HS-5 (cell line): ENCODE results near the gene VBP1.
"Not testable (repeated sequence)": the region's sequence is repeated elsewhere in the genome, so short reads cannot be mapped to it uniquely, and the experiment has no call there.

Experiments used
- DNase-seq: peaks from one replicate; pipeline ENCODE4 v3.0.0-alpha.2; 2012; ENCODE audit warnings: low read depth

VBP1 gene

DNA sequence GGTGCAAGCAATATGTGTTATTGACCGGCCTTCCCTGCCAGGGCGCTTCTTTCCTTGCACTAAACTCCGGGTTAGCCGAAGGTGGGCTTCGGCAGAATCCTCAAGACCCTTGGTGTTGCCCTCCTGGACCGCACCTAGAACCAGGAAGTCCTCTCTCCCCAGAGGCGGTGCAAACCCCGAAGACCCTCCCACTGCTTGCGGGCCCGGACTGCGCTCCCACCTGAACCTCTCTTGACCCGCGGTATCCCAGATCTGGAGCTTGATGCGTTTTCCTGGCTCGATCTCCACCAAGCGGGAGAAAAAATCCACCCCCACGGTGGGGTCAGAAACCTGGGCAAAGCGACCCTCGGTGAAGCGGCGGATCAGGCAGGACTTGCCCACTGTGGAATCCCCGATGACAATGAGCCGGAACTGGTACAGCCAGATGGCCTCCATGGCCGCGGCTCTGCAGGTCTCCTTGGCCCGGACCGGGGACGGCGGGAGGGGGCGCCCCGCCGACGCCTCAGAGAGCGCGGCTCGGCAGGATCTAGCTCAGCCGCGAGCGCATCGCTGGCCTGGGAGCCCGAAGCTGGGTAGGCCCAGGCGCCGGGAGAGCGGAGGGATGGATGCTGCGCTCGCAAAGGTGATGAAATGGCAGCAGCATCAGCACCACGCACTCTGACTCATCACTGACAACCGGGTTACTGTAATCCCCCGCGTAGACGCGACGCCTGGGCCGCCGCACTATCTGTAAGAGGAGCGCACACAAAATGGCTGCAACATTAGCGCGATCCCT, 47.8 kb downstream of the VBP1 start, which contains the start of gene RAB39B:
Gene RAB39B (minus strand): TSS at position 638 of the 775 bp plus-strand sequence. CDS start 203 bp downstream, at position 435.
- DNase-seq = peak; percentile 20

DNA sequence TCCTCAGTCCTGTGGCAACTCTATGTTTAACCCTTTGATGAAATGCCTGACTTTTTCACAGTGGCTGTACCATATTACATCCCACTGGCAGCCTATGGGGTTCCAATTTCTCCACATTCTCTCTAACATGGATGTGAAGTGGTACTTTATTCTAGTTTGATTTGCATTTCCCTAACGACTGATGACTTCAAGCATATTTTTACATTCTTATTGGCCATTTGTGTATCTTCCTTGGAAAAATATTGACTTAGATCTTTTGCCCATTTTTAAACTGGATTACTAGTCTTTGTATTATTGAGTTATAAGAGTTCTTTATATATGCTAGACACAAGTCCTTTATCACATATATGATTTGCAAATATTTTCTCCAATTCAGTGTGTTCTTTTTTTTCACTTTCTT, 50.2 kb downstream of the VBP1 start:
- DNase-seq = no peak

DNA sequence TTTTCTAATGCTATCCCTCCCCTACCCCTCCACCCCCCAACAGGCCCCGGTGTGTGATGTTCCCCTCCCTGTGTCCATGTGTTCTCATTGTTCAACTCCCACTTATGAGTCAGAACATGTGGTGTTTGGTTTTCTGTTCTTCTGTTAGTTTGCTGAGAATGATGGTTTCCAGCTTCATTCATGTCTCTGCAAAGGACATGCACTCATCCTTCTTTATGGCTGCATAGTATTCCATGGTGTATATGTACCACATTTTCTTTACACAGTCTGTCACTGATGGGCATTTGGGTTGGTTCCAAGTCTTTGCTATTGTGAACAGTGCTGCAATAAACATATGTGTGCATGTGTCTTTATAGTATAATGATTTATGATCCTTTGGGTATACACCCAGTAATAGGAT, 51.7 kb downstream of the VBP1 start:
- DNase-seq = not testable (repeated sequence)

DNA sequence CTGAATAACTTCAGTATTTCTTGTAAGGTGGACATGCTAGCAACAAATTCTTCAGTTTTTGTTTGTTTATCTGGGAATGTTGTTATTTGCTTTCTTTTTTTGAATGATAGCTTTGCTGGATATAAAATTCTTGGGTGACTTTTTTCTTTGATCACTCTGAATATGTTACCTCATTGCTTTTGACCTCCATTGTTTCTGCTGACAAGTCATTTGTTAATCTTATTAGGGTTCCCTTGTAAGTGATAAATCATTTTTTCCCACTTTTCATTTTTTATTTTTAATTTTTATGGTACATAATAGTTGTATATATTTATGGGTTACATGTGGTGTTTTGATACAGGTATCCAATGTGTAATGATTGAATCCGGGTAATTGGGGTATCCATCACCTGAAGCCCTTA, 54.7 kb downstream of the VBP1 start:
- no peak for DNase-seq

DNA sequence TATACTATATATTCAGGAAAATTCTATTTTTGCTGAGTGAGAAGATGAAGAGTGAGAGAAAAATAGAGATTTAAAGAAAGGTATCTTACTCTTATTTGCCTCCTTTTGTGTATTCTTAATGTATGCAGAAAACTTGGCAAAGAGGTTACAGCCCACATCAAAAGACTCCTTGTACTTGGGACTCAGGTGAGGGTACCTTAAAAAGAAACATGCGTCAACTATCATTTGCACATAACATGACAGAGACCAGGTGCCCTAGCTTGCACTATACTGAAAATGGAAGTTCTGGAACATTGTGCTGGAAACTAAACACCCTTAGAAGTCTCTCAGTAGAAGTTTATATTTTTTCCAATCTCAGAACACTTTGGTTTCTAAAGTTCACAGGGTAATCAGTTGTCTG, 63.6 kb downstream of the VBP1 start:
- DNase-seq = no peak
